HG03095 (cell line): Measurements from ENCODE around the gene TECTB.

Source experiments
- ATAC-seq: cut with Tn5 transposase; IDR thresholded peaks from one replicate; pipeline ENCODE4 v1.9.1; 2021; ENCODE audit warnings: moderate library complexity; ENCODE audit not compliant: unreplicated experiment

TECTB gene

GRCh38 chr10:112271982-112272381 lies 11.2 kb upstream of the TECTB start:
- no peak for ATAC-seq

- ATAC-seq: no peak
These were observed 8.4 kb upstream of the TECTB start for GRCh38 chr10:112274831-112275230.

- ATAC-seq: no peak
These were observed 7.5 kb upstream of the TECTB start for GRCh38 chr10:112275512-112276245.

- no peak for ATAC-seq
These were observed 4.3 kb upstream of the TECTB start for GRCh38 chr10:112278871-112279270.

- ATAC-seq: no peak
These were observed 3.8 kb upstream of the TECTB start for GRCh38 chr10:112279433-112279832.

- ATAC-seq: no peak
These were observed 2.8 kb upstream of the TECTB start for GRCh38 chr10:112280205-112280921.

GRCh38 chr10:112282086-112282485 lies 1.1 kb upstream of the TECTB start:
- no peak for ATAC-seq

GRCh38 chr10:112286837-112287818 lies 3.9 kb downstream of the TECTB start:
- ATAC-seq: no peak

GRCh38 chr10:112287844-112288243 lies 4.6 kb downstream of the TECTB start:
- no peak for ATAC-seq

- no peak for ATAC-seq
These were observed 5.3 kb downstream of the TECTB start for GRCh38 chr10:112288486-112288885.

GRCh38 chr10:112289373-112290053 lies 6.3 kb downstream of the TECTB start:
- no peak for ATAC-seq

- ATAC-seq: no peak
These were observed 6.8 kb downstream of the TECTB start for GRCh38 chr10:112290054-112290373.

GRCh38 chr10:112294169-112294568 lies 11.0 kb downstream of the TECTB start:
- ATAC-seq: no peak

- no peak for ATAC-seq
These were observed 12.9 kb downstream of the TECTB start for GRCh38 chr10:112295853-112296830.

- ATAC-seq: no peak
These were observed 13.7 kb downstream of the TECTB start for GRCh38 chr10:112296908-112297331.

GRCh38 chr10:112298581-112298980 lies 15.4 kb downstream of the TECTB start:
- ATAC-seq: no peak

- no peak for ATAC-seq
These were observed 16.3 kb downstream of the TECTB start for GRCh38 chr10:112299456-112299855.

- no peak for ATAC-seq
These were observed 19.1 kb downstream of the TECTB start for GRCh38 chr10:112302335-112302734.

- no peak for ATAC-seq
These were observed 20.3 kb downstream of the TECTB start for GRCh38 chr10:112303528-112303927.
